Tibial nerve (tissue), 4 donors: ENCODE measurements around the gene PISD.
"Not testable (repeated sequence)": the region's sequence is repeated elsewhere in the genome, so short reads cannot be mapped to it uniquely, and the experiment has no call there.

Source experiments
- CTCF ChIP-seq, 5 experiments: fragments of 200-600 bp in 3 of 5; fragments of 450-650 bp in 2 of 5; sonication (generic) in 3 of 5; IDR thresholded peaks; one replicate each; pipeline ENCODE4 v1.5.1; 2016 to 2019; ENCODE audit warnings: antibody characterized with exemption in 5 of 5, mild to moderate bottlenecking in 3 of 5, moderate library complexity in 2 of 5
- EP300 ChIP-seq, 2 donors: sonication (generic); formaldehyde crosslinking; IDR thresholded peaks; one replicate each; pipeline ENCODE4 v1.6.1; 2017; ENCODE audit warnings: antibody characterized with exemption in 2 of 2, mild to moderate bottlenecking in 1 of 2
- POLR2A ChIP-seq, 2 donors: fragments of 450-650 bp; IDR thresholded peaks; one replicate each; pipeline ENCODE4 v1.6.1; 2017; ENCODE audit warnings: antibody characterized with exemption in 2 of 2, mild to moderate bottlenecking in 2 of 2, moderate library complexity in 2 of 2

DNA sequence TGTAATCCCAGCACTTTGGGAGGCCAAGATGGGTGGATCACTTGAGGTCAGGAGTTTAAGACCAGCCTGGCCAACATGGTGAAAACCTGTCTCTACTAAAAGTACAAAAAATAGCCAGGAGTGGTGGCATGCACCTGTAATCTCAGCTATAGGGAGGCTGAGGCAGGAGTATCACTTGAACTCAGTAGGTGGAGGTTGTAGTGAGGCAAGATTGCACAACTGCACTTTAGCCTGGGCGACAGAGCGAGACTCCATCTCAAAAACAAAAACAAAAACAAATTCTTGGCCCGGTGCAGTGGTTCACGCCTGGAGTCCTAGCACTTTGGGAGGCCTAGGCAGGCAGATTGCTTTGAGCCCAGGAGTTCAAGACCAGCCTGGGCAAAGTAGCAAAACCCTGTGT lies 6.8 kb upstream of the PISD start:
- not testable (repeated sequence) for TF ChIP-seq POLR2A, CTCF, EP300 (IDR thresholded peaks at IDR 0.05)
